ENCODE measurements around the gene SLC20A1.

Gene SLC20A1

GRCh38 chr2:112712903-112713584, 67.3 kb downstream of the SLC20A1 start:
- TF ChIP-seq, protein P1, sequence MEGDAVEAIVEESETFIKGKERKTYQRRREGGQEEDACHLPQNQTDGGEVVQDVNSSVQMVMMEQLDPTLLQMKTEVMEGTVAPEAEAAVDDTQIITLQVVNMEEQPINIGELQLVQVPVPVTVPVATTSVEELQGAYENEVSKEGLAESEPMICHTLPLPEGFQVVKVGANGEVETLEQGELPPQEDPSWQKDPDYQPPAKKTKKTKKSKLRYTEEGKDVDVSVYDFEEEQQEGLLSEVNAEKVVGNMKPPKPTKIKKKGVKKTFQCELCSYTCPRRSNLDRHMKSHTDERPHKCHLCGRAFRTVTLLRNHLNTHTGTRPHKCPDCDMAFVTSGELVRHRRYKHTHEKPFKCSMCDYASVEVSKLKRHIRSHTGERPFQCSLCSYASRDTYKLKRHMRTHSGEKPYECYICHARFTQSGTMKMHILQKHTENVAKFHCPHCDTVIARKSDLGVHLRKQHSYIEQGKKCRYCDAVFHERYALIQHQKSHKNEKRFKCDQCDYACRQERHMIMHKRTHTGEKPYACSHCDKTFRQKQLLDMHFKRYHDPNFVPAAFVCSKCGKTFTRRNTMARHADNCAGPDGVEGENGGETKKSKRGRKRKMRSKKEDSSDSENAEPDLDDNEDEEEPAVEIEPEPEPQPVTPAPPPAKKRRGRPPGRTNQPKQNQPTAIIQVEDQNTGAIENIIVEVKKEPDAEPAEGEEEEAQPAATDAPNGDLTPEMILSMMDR (IDR thresholded peaks at IDR 0.05; ENCODE audit: low read depth, low read length): no peak
- peak; percentile 65 to 87 for DNase-seq (ENCODE audit: low read depth in 2 of 2)
- no peak overlapping the region for H3K4me3 ChIP-seq (replicated peaks in 1 of 2; ENCODE audit: low read depth in 2 of 2, low read length in 2 of 2)

Measured in cardiac fibroblast (primary cell).